Measurements from ENCODE around the gene SYNDIG1L.

The SYNDIG1L gene

GRCh38 chr14:74434294-74434693, 8.3 kb upstream of the SYNDIG1L start:
- no peaks in the 10 kb centered on the region for H3K9me3 ChIP-seq
- no peak overlapping the region for H3K4me2 ChIP-seq
- H3K27me3 ChIP-seq, result no peaks in the 10 kb centered on the region
- TF ChIP-seq Cebpa-rat (IDR thresholded peaks at IDR 0.05), result no peak
- H4K20me1 ChIP-seq, result peaks cover 2% of the 10 kb centered on the region; the same call in 1 of the 2 replicates
- H3K4me1 ChIP-seq, result no peaks in the 10 kb centered on the region; the same call in 1 of the 2 replicates
- H3K27ac ChIP-seq, result no peak overlapping the region
- no peaks in the 10 kb centered on the region for H3K36me3 ChIP-seq
- no peak overlapping the region for H3K4me3 ChIP-seq
- no peak overlapping the region for H3K9ac ChIP-seq

DNA sequence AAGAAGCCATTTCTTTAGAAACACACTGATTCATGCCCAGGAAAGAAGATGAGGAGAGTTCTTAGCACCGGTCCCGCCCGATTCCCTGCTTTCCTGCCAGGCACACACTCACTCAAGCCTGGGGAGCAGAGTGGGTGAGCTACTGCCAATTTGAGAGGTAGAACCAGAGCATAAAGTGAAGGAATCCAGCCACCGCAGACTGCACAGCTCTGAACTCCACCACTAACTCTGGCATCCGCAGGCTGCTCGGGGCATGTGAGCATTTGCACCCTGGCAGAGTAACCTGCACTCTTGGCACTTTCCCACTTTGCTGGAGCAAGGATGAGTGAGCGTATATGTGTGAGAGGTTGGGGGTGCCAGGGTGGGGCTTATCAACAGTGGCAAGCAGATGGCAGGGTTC, 4.0 kb upstream of the SYNDIG1L start:
- no peak for TF ChIP-seq Cebpa-rat (IDR thresholded peaks at IDR 0.05)
- H3K27me3 ChIP-seq, result peaks cover 20% of the 10 kb centered on the region; the same call in 1 of the 2 replicates
- H3K4me1 ChIP-seq, result peaks cover 9% of the 10 kb centered on the region
- H3K27ac ChIP-seq, result no peak overlapping the region
- no peak overlapping the region for H3K4me2 ChIP-seq
- H3K9me3 ChIP-seq, result no peaks in the 10 kb centered on the region
- no peaks in the 10 kb centered on the region for H3K36me3 ChIP-seq
- no peak overlapping the region for H3K9ac ChIP-seq
- no peak overlapping the region for H3K4me3 ChIP-seq
- peaks cover 29% of the 10 kb centered on the region for H4K20me1 ChIP-seq

GRCh38 chr14:74429221-74429691, 3.2 kb upstream of the SYNDIG1L start:
- no peak overlapping the region for H3K4me2 ChIP-seq
- H3K27ac ChIP-seq, result no peak overlapping the region
- H3K4me1 ChIP-seq, result peaks cover 10% of the 10 kb centered on the region

GRCh38 chr14:74427651-74428050, 1.6 kb upstream of the SYNDIG1L start:
- H3K9me3 ChIP-seq, result no peaks in the 10 kb centered on the region
- peaks cover 29% of the 10 kb centered on the region for H4K20me1 ChIP-seq
- TF ChIP-seq Cebpa-rat (IDR thresholded peaks at IDR 0.05), result no peak
- H3K27ac ChIP-seq, result no peak overlapping the region
- no peak overlapping the region for H3K9ac ChIP-seq
- no peaks in the 10 kb centered on the region for H3K36me3 ChIP-seq
- H3K27me3 ChIP-seq, result peaks cover 22% of the 10 kb centered on the region; the same call in 1 of the 2 replicates
- no peak overlapping the region for H3K4me2 ChIP-seq
- H3K4me3 ChIP-seq, result no peak overlapping the region
- H3K4me1 ChIP-seq, result peaks cover 10% of the 10 kb centered on the region

More at GRCh38 chr14:74429221-74429691, 3.2 kb upstream of the SYNDIG1L start:
- peaks cover 22% of the 10 kb centered on the region; the same call in 1 of the 2 replicates for H3K27me3 ChIP-seq
- H3K9me3 ChIP-seq, result no peaks in the 10 kb centered on the region
- H3K4me3 ChIP-seq, result no peak overlapping the region
- H3K9ac ChIP-seq, result no peak overlapping the region
- H4K20me1 ChIP-seq, result peaks cover 29% of the 10 kb centered on the region
- no peaks in the 10 kb centered on the region for H3K36me3 ChIP-seq
- TF ChIP-seq Cebpa-rat (IDR thresholded peaks at IDR 0.05), result no peak

DNA sequence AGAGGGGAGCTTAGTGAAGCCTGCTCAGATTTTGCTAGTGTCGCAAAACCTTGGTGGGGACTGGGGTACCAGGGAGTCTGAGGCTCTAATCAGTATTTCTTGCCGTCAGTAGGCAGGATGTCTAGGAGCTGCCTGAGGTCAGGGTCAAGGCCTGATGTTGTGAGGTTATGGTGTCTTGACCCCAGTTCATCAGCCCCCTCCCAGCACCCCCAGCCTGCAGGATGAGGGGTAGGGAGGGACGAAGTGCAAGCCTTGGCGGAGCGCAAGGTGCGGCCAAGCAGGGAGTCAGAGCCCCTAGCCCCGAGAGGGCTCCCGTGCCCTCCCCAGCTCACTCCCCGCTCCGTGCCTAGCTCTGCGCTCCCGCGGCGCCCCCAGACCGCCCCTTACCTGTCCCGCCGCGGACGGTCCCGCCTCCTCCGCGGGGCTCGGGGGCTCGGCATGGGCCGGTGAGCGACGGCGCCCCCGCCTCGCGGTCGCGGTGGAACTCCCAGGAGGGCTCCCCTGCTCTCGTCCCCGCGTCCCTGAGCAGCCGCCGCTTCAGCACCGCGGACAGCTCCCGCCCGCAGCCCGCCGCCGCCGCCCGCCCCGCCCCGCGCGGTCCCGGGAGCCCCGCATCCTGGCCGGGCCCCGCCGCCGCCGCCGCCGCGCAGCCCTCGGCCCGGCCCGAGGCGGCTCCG, 347 bp downstream of the SYNDIG1L start:
- peak overlapping the region; percentile 94 for H3K4me2 ChIP-seq
- H3K4me1 ChIP-seq, result peaks cover 10% of the 10 kb centered on the region
- TF ChIP-seq Cebpa-rat (IDR thresholded peaks at IDR 0.05), result no peak
- H3K9me3 ChIP-seq, result no peaks in the 10 kb centered on the region
- H3K27me3 ChIP-seq, result peaks cover 27% of the 10 kb centered on the region
- no peak overlapping the region for H3K9ac ChIP-seq
- peaks cover 29% of the 10 kb centered on the region for H4K20me1 ChIP-seq
- peak overlapping the region; percentile 58 for H3K4me3 ChIP-seq
- no peaks in the 10 kb centered on the region for H3K36me3 ChIP-seq
- H3K27ac ChIP-seq, result no peak overlapping the region

DNA sequence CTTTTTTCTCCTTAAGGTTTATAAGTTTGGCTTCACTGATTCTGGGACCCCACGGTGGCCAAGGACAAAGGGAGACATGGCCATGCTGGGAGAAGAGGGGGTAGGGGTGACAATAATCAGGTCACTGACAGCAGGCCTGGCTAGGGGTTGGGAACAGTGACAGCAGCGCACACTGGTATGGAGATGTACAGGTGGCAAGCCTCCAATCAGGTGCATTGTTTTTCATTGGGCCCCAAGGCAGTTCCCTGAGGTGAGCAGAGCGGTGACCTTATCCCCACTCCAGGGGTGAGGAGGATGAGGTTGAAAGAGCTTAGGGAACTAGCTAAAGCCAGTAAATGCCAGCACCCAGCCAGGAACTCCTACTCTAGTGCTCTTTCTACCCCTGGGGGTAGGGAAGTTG, 1.4 kb downstream of the SYNDIG1L start:
- Histone ChIP-seq H3K27ac (no peak overlapping the region), H3K9ac (no peak overlapping the region), H3K4me2 (no peak overlapping the region), H3K4me1 (peaks cover 10% of the 10 kb centered on the region), H3K27me3 (peaks cover 27% of the 10 kb centered on the region), H3K9me3 (no peaks in the 10 kb centered on the region), H3K4me3 (no peak overlapping the region), H4K20me1 (peaks cover 29% of the 10 kb centered on the region), H3K36me3 (no peaks in the 10 kb centered on the region)
- no peak for TF ChIP-seq Cebpa-rat (IDR thresholded peaks at IDR 0.05)

- no peak overlapping the region for H3K9ac ChIP-seq
- H3K9me3 ChIP-seq, result no peaks in the 10 kb centered on the region
- no peak overlapping the region for H3K27ac ChIP-seq
- no peak for TF ChIP-seq Cebpa-rat (IDR thresholded peaks at IDR 0.05)
- peaks cover 27% of the 10 kb centered on the region for H3K27me3 ChIP-seq
- no peak overlapping the region for H3K4me3 ChIP-seq
- peaks cover 10% of the 10 kb centered on the region for H3K4me1 ChIP-seq
- peaks cover 22% of the 10 kb centered on the region for H4K20me1 ChIP-seq
- no peaks in the 10 kb centered on the region for H3K36me3 ChIP-seq
- H3K4me2 ChIP-seq, result no peak overlapping the region
Measured at GRCh38 chr14:74423246-74423645, 2.8 kb downstream of the SYNDIG1L start.

DNA sequence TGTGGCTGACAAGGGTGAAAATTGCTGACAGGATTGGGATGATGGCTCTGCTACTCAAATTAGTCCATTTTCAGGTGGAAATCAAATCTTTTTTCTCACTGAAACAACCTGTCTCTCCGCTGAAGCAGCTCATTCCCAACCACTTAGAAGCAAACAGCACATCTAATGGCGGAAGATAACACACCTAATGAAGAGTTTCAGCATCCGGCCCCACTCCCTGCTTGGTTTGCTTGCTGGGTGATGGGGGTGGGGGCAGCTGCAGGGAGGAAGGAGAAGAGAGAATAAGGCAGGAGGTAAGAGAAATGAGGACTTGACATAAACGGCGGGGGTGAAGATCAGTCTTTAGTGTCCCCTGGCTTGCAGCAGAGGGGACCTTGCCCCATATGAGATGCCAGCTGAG, 4.0 kb downstream of the SYNDIG1L start:
- Histone ChIP-seq H3K36me3 (no peaks in the 10 kb centered on the region), H3K4me3 (no peak overlapping the region), H3K9me3 (no peaks in the 10 kb centered on the region), H3K4me1 (peaks cover 10% of the 10 kb centered on the region), H4K20me1 (peaks cover 11% of the 10 kb centered on the region), H3K27me3 (peaks cover 24% of the 10 kb centered on the region), H3K9ac (no peak overlapping the region), H3K4me2 (no peak overlapping the region), H3K27ac (no peak overlapping the region)
- TF ChIP-seq Cebpa-rat (IDR thresholded peaks at IDR 0.05), result no peak

- H4K20me1 ChIP-seq, result no peaks in the 10 kb centered on the region
- no peak for TF ChIP-seq Cebpa-rat (IDR thresholded peaks at IDR 0.05)
- no peaks in the 10 kb centered on the region for H3K36me3 ChIP-seq
- no peaks in the 10 kb centered on the region for H3K9me3 ChIP-seq
- no peak overlapping the region for H3K4me2 ChIP-seq
- H3K9ac ChIP-seq, result no peak overlapping the region
- no peaks in the 10 kb centered on the region for H3K4me1 ChIP-seq
- no peak overlapping the region for H3K4me3 ChIP-seq
- H3K27ac ChIP-seq, result no peak overlapping the region
- H3K27me3 ChIP-seq, result peaks cover 5% of the 10 kb centered on the region; the same call in 1 of the 2 replicates
Measured at GRCh38 chr14:74419086-74419485, 6.9 kb downstream of the SYNDIG1L start.

GRCh38 chr14:74418031-74418430, 8.0 kb downstream of the SYNDIG1L start:
- H3K27ac ChIP-seq, result no peak overlapping the region
- H3K4me2 ChIP-seq, result no peak overlapping the region
- H3K4me3 ChIP-seq, result no peak overlapping the region
- H3K9ac ChIP-seq, result no peak overlapping the region
- no peaks in the 10 kb centered on the region for H4K20me1 ChIP-seq
- H3K27me3 ChIP-seq, result peaks cover 5% of the 10 kb centered on the region; the same call in 1 of the 2 replicates
- H3K36me3 ChIP-seq, result no peaks in the 10 kb centered on the region
- no peaks in the 10 kb centered on the region for H3K9me3 ChIP-seq
- no peaks in the 10 kb centered on the region for H3K4me1 ChIP-seq
- no peak for TF ChIP-seq Cebpa-rat (IDR thresholded peaks at IDR 0.05)

All from BLaER1 (cell line).